HepG2 (cell line): Measurements from ENCODE around the gene SMIM24. TPM values are rescaled to one million over a fixed set of nuclear protein-coding genes. Genes with fewer than 3 reads are reported as not detected.

Experiments
- ATAC-seq: fragments of 200-7000 bp; cut with Tn5 transposase; 3 replicates; pipeline ENCODE4 v1.9.1; 2020; ENCODE audit warnings: mild to moderate bottlenecking, moderate library complexity
- BruUV-seq: library from RNA; stranded (reverse); fragments of 400-500 nt; replicated peaks from 2 replicates; lab custom pipeline; 2021; lab: Mats Ljungman, UMichigan
- CTCF ChIA-PET: fragments of 300-600 bp; formaldehyde crosslinking; extraction: SDS; loops from one replicate; lab custom pipeline; 2021; ENCODE audit warnings: low total read pairs, inconsistent platforms, low intra/inter-chr PET ratio; lab: Yijun Ruan, JAX
- POLR2A ChIA-PET: fragments of 350-600 bp; sonication (Branson Sonifier 250); formaldehyde crosslinking; loops from one replicate; lab custom pipeline; 2020; ENCODE audit warnings: antibody characterized with exemption, inconsistent platforms; lab: Yijun Ruan, JAX
- DNase-seq: peaks from one replicate; pipeline ENCODE4 v3.0.0-alpha.2; 2015; ENCODE audit warnings: low spot score
- FAIRE-seq: peaks from 3 replicates; lab custom pipeline; 2011; peaks lifted over from hg19 to GRCh38; lab: Jason Lieb, UNC
- H2AFZ ChIP-seq: one replicate; pipeline ENCODE4 v1.6.1; 2011; ENCODE audit warnings: low read length, inconsistent platforms
- H3K27ac ChIP-seq: fragments of 300-600 bp; 3 replicates; pipeline ENCODE4 v1.8.0; 2011; ENCODE audit warnings: mixed run types, mild to moderate bottlenecking, mixed read lengths, low read length, inconsistent platforms; ENCODE audit not compliant: insufficient read depth; ENCODE audit errors: extremely low read length
- H3K27me3 ChIP-seq, 2 experiments: fragments of 200-600 bp in 1 of 2; 2 replicates in 1 of 2; 3 replicates in 1 of 2; pipeline versions ENCODE4 v1.6.0 to v1.8.0; 2011; ENCODE audit warnings: low read length in 2 of 2, mild to moderate bottlenecking in 2 of 2, moderate library complexity in 2 of 2, inconsistent platforms in 1 of 2; ENCODE audit not compliant: insufficient read depth in 2 of 2, control insufficient read depth in 1 of 2
- H3K36me3 ChIP-seq, 2 experiments: fragments of 200-600 bp in 1 of 2; replicated peaks in 1 of 2; 2 replicates in 1 of 2; 3 replicates in 1 of 2; pipeline versions ENCODE4 v1.5.1 to v1.8.0; 2011; ENCODE audit warnings: low read length in 2 of 2, inconsistent platforms in 1 of 2; ENCODE audit not compliant: insufficient read depth in 2 of 2, control insufficient read depth in 1 of 2
- H3K4me1 ChIP-seq: 2 replicates; pipeline ENCODE4 v1.5.1; 2012; ENCODE audit warnings: low read length, inconsistent platforms; ENCODE audit not compliant: insufficient read depth
- H3K4me2 ChIP-seq: 2 replicates; pipeline ENCODE4 v1.6.0; 2011; ENCODE audit warnings: low read depth, low read length, inconsistent platforms
- H3K4me3 ChIP-seq, 3 experiments: fragments of 200-600 bp in 1 of 3; sonication (generic), shearing (Covaris generic) in 1 of 3; replicated peaks in 1 of 3; 2 replicates each; pipeline ENCODE4 v1.5.1; 2011 to 2016; ENCODE audit warnings: low read length in 3 of 3, inconsistent platforms in 2 of 3, low read depth in 2 of 3, mild to moderate bottlenecking in 2 of 3, control low read depth in 1 of 3, mixed read lengths in 1 of 3; ENCODE audit not compliant: insufficient read depth in 1 of 3
- H3K79me2 ChIP-seq: one replicate; pipeline ENCODE4 v1.6.1; 2011; ENCODE audit warnings: low read length, inconsistent platforms; ENCODE audit not compliant: insufficient read depth
- H3K9ac ChIP-seq: 2 replicates; pipeline ENCODE4 v1.6.0; 2011; ENCODE audit warnings: mild to moderate bottlenecking, low read depth, low read length, inconsistent platforms; ENCODE audit not compliant: insufficient read depth
- H3K9me3 ChIP-seq: 2 replicates; pipeline ENCODE4 v1.5.1; 2012; ENCODE audit warnings: mild to moderate bottlenecking, low read length
- H4K20me1 ChIP-seq: 2 replicates; pipeline ENCODE4 v1.6.0; 2011; ENCODE audit warnings: inconsistent platforms, mild to moderate bottlenecking, low read length, moderate library complexity; ENCODE audit not compliant: insufficient read depth
- CEBPB ChIP-seq: IDR thresholded peaks from 2 replicates; pipeline ENCODE4 v1.6.1; 2011; ENCODE audit warnings: low read depth, low read length, improper control_type of control experiment, borderline replicate concordance
- CEBPG ChIP-seq: IDR thresholded peaks from 2 replicates; pipeline ENCODE4 v1.6.1; 2016
- GATA4 ChIP-seq: sonication (generic); IDR thresholded peaks from 2 replicates; pipeline ENCODE4 v1.6.1; 2016; ENCODE audit warnings: antibody characterized with exemption, low read depth, borderline replicate concordance
- GATAD2A ChIP-seq: IDR thresholded peaks from 2 replicates; pipeline ENCODE4 v1.6.1; 2016
- GFI1 ChIP-seq: sonication (generic); formaldehyde crosslinking; IDR thresholded peaks from 2 replicates; pipeline ENCODE4 v1.5.0; 2020; ENCODE audit warnings: missing genetic modification reagents, mild to moderate bottlenecking, borderline replicate concordance
- IRF1 ChIP-seq: sonication (generic); formaldehyde crosslinking; IDR thresholded peaks from 2 replicates; pipeline ENCODE4 v1.4.0; 2020; ENCODE audit warnings: low read depth, mild to moderate bottlenecking, missing genetic modification reagents
- IRF9 ChIP-seq: sonication (generic); formaldehyde crosslinking; IDR thresholded peaks from 2 replicates; pipeline ENCODE4 v1.8.0; 2022; ENCODE audit warnings: missing genetic modification reagents, mild to moderate bottlenecking, borderline replicate concordance
- KLF9 ChIP-seq: IDR thresholded peaks from 2 replicates; pipeline ENCODE4 v1.6.1; 2016; ENCODE audit warnings: low read depth
- NCOA5 ChIP-seq: sonication (generic); formaldehyde crosslinking; IDR thresholded peaks from 2 replicates; pipeline ENCODE4 v1.4.0; 2020; ENCODE audit warnings: missing genetic modification reagents
- PRPF4 ChIP-seq: fragments of 200-400 bp; formaldehyde crosslinking; IDR thresholded peaks from 2 replicates; pipeline ENCODE4 v1.6.1; 2016; ENCODE audit warnings: low read length, low read depth; ENCODE audit not compliant: poor library complexity, severe bottlenecking
- RARA ChIP-seq: IDR thresholded peaks from 2 replicates; pipeline ENCODE4 v1.6.1; 2016; ENCODE audit warnings: missing genetic modification reagents, missing compliant biosample characterization
- SATB2 ChIP-seq: sonication (generic); formaldehyde crosslinking; IDR thresholded peaks from 2 replicates; pipeline ENCODE4 v1.5.0; 2020; ENCODE audit warnings: missing genetic modification reagents
- TBL1XR1 ChIP-seq: fragments of 150-350 bp; IDR thresholded peaks from 2 replicates; pipeline ENCODE4 v1.6.1; 2014; ENCODE audit warnings: borderline replicate concordance, low read length; ENCODE audit not compliant: partially characterized antibody
- THRA ChIP-seq: sonication (generic); formaldehyde crosslinking; IDR thresholded peaks from 2 replicates; pipeline ENCODE4 v1.4.0; 2020; ENCODE audit warnings: missing genetic modification reagents, borderline replicate concordance
- ZNF180 ChIP-seq: sonication (generic); formaldehyde crosslinking; IDR thresholded peaks from 2 replicates; pipeline ENCODE4 v1.4.0; 2020; ENCODE audit warnings: low read depth, missing genetic modification reagents, borderline replicate concordance
- ZNF20 ChIP-seq: sonication (generic); formaldehyde crosslinking; IDR thresholded peaks from 2 replicates; pipeline ENCODE4 v1.4.0; 2020; ENCODE audit warnings: mild to moderate bottlenecking, moderate library complexity, missing genetic modification reagents
- ZNF264 ChIP-seq: sonication (generic); formaldehyde crosslinking; IDR thresholded peaks from 2 replicates; pipeline ENCODE4 v1.4.0; 2020; ENCODE audit warnings: missing genetic modification reagents
- ZNF33A ChIP-seq: sonication (generic); formaldehyde crosslinking; IDR thresholded peaks from 2 replicates; pipeline ENCODE4 v1.5.1; 2020; ENCODE audit warnings: missing genetic modification reagents, mild to moderate bottlenecking, moderate library complexity, borderline replicate concordance
- ZNF33B ChIP-seq: sonication (generic); formaldehyde crosslinking; IDR thresholded peaks from 2 replicates; pipeline ENCODE4 v1.5.1; 2020; ENCODE audit warnings: mild to moderate bottlenecking, missing genetic modification reagents
- ZNF543 ChIP-seq: sonication (generic); formaldehyde crosslinking; IDR thresholded peaks from 2 replicates; pipeline ENCODE4 v1.4.0; 2020; ENCODE audit warnings: mild to moderate bottlenecking, missing genetic modification reagents
- ZNF772 ChIP-seq: sonication (generic); formaldehyde crosslinking; IDR thresholded peaks from 2 replicates; pipeline ENCODE4 v1.5.0; 2020; ENCODE audit warnings: mild to moderate bottlenecking, missing genetic modification reagents
- ZSCAN25 ChIP-seq: sonication (generic); formaldehyde crosslinking; IDR thresholded peaks from 2 replicates; pipeline ENCODE4 v1.8.0; 2022; ENCODE audit warnings: mild to moderate bottlenecking, missing genetic modification reagents
- ZSCAN5A ChIP-seq: sonication (generic); formaldehyde crosslinking; IDR thresholded peaks from 2 replicates; pipeline ENCODE4 v1.8.0; 2022; ENCODE audit warnings: mild to moderate bottlenecking, missing genetic modification reagents, borderline replicate concordance
- ZZZ3 ChIP-seq: sonication (generic); formaldehyde crosslinking; IDR thresholded peaks from 2 replicates; pipeline ENCODE4 v1.4.0; 2020; ENCODE audit warnings: missing genetic modification reagents, mild to moderate bottlenecking, borderline replicate concordance
- WGBS: methylation state at CpG from one replicate; pipeline ENCODE4 v1.1.6; 2017; ENCODE audit warnings: low lambda C conversion rate; 5-methylcytosine and 5-hydroxymethylcytosine counted together
- in situ Hi-C: cut with HindIII; loops from 2 replicates; pipeline ENCODE4 v1.10.0; 2017; ENCODE audit warnings: low pct_unique_long_range_greater_than_20kb; ENCODE audit not compliant: extremely low pct_ligation_motif_present
- intact Hi-C: fragments of 100-400 bp; cut with micrococcal nuclease; formaldehyde crosslinking; loops from one replicate; pipeline ENCODE4 v1.10.0; 2022; ENCODE audit not compliant: unreplicated experiment
- polyA plus RNA-seq, 8 experiments: library from polyadenylated mRNA; depleted of rRNA in 3 of 8; stranded (reverse) in 7 of 8; unstranded in 1 of 8; fragments of >200 nt; fragmentation: Illumina TruSeq in 4 of 8; extraction: Trizol in 4 of 8; gene quantifications; 2 replicates each; pipeline versions ENCODE4 v1.2.1 to v1.2.3, GENCODE V29; 2011 to 2016; ENCODE audit warnings: low read depth in 4 of 8, missing spikeins in 1 of 8, mixed read lengths in 1 of 8; ENCODE audit not compliant: insufficient read depth in 1 of 8
- total RNA-seq, 5 experiments: library from RNA; depleted of rRNA; stranded (reverse); fragments of >200 nt; fragmentation: Illumina TruSeq; extraction: Trizol; gene quantifications; 2 replicates each; pipeline ENCODE4 v1.2.3, GENCODE V29; 2016; ENCODE audit warnings: low read depth in 1 of 5

Gene SMIM24
- total and polyA plus RNA-seq, 2 of the 13 experiments (the other 11 are each of a cell fraction or from before 2014, with no cell fraction given): 11.2 to 70.6 TPM

- POLR2A ChIA-PET: no interaction called here
- in situ Hi-C loops (no loop called here), intact Hi-C loops (no loop called here)
- H3K9ac ChIP-seq: no peak overlapping the region
- H3K4me3 ChIP-seq: no peak overlapping the region
- H3K27ac ChIP-seq: no peak overlapping the region
- peaks cover 15% of the 10 kb centered on the region for H3K4me1 ChIP-seq
- peaks cover 10 to 29% of the 10 kb centered on the region in 2 experiments; a peak in 4 of 5 replicates for H3K36me3 ChIP-seq
- peaks cover 34% of the 10 kb centered on the region; the same call in 1 of the 2 replicates for H4K20me1 ChIP-seq
- DNase-seq (no peak), ATAC-seq (no peak), FAIRE-seq (no peak)
- 88% methylated on average over 2 of the region's 2 CpGs for WGBS
- no TSS peak for BruUV-seq
- no peaks in the 10 kb centered on the region for H3K27me3 ChIP-seq
- H3K9me3 ChIP-seq: no peaks in the 10 kb centered on the region
- H3K79me2 ChIP-seq: peaks cover 51% of the 10 kb centered on the region
- H2AFZ ChIP-seq: no peak overlapping the region
- CTCF ChIA-PET: no interaction called here
- no peak overlapping the region for H3K4me2 ChIP-seq
- no peak for TF ChIP-seq ZNF264 (CRISPR knock-in tag)
- TF ChIP-seq ZSCAN5A (CRISPR knock-in tag): no peak
- TF ChIP-seq ZNF33A (CRISPR knock-in tag): no peak
- no peak for TF ChIP-seq SATB2
- no peak for TF ChIP-seq IRF1 (CRISPR knock-in tag)
- TF ChIP-seq ZNF180: no peak
- no peak for TF ChIP-seq NCOA5
- TF ChIP-seq ZZZ3 (CRISPR knock-in tag): no peak
- TF ChIP-seq PRPF4: no peak
- TF ChIP-seq GFI1: peak; percentile 88
- TF ChIP-seq CEBPB: peak; percentile 57; the same call in 1 of the 2 replicates
- no peak for TF ChIP-seq ZSCAN25
- no peak for TF ChIP-seq ZNF20
- TF ChIP-seq ZNF33B (CRISPR knock-in tag): no peak
- TF ChIP-seq GATAD2A: 0 out of 2 replicates have a peak, but pooled peaks have one; percentile 21
- no peak for TF ChIP-seq RARA (CRISPR knock-in tag)
- TF ChIP-seq CEBPG: peak; percentile 34
- TF ChIP-seq THRA: no peak
- TF ChIP-seq ZNF543 (CRISPR knock-in tag): no peak
- no peak for TF ChIP-seq IRF9 (CRISPR knock-in tag)
- no peak for TF ChIP-seq KLF9 (CRISPR knock-in tag)
- TF ChIP-seq ZNF772 (CRISPR knock-in tag): no peak
- TF ChIP-seq TBL1XR1: no peak
- no peak for TF ChIP-seq GATA4
Measured at GRCh38 chr19:3517638-3518037, 37.3 kb upstream of the SMIM24 start.
